GM12865 (cell line): ENCODE data around the gene PRKCA.

Experiments
- DNase-seq: peaks from one replicate; pipeline ENCODE4 v3.0.0; 2010; ENCODE audit warnings: low read depth
- H3K4me3 ChIP-seq: 2 replicates; pipeline ENCODE4 v1.5.1; 2011; ENCODE audit warnings: mild to moderate bottlenecking, low read depth, low read length, control low read depth
- CTCF ChIP-seq: IDR thresholded peaks from 2 replicates; pipeline ENCODE4 v1.5.1; 2011; ENCODE audit warnings: low read length, control low read depth, low read depth, inconsistent platforms; ENCODE audit not compliant: insufficient read depth; ENCODE audit errors: missing control alignments

PRKCA gene

DNA sequence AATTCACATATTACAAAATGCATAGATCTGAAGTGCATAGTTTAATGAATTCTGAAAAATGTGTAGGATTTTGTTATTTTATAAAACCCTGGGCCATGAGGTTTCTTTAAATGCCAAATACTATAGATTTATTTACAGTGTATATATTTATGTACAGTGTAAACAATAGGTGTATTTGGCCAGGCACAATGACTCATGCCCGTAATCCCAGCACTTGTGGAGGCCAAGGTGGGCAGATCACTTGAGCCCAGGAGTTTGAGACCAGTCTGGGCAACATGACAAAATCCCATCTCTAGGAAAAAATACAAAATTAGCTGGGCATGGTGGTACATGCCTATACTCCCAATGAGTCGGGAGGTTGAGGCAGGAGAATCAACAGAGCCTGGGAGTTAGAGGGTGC, 249.4 kb downstream of the PRKCA start:
- TF ChIP-seq CTCF = no peak
- no peak overlapping the region for H3K4me3 ChIP-seq
- no peak for DNase-seq

- H3K4me3 ChIP-seq = no peak overlapping the region
- TF ChIP-seq CTCF = no peak
- DNase-seq = no peak
Observed at GRCh38 chr17:66552371-66552770, 250.0 kb downstream of the PRKCA start.

DNA sequence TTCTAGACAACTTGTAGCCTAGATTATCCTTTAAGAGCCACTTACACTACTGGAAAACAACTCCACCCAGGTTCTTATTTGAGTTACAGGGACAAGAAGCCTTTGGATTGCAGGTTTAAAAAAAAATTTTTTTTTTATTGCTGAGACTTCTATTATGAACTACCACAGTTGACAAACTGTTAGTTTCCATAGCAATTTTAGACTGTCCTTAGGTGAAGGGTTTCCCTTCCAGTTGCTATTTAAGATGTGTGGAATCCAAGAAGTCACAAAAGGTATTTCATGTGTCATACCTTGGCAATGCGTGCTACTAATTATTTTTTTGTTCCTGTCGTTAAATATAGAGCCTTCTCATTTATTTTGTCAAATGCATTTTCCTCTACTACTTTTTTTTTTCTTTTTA, 253.2 kb downstream of the PRKCA start:
- TF ChIP-seq CTCF = no peak
- H3K4me3 ChIP-seq = no peak overlapping the region
- DNase-seq = no peak

GRCh38 chr17:66557200-66557599, 254.8 kb downstream of the PRKCA start:
- DNase-seq = no peak
- no peak for TF ChIP-seq CTCF
- no peak overlapping the region for H3K4me3 ChIP-seq

DNA sequence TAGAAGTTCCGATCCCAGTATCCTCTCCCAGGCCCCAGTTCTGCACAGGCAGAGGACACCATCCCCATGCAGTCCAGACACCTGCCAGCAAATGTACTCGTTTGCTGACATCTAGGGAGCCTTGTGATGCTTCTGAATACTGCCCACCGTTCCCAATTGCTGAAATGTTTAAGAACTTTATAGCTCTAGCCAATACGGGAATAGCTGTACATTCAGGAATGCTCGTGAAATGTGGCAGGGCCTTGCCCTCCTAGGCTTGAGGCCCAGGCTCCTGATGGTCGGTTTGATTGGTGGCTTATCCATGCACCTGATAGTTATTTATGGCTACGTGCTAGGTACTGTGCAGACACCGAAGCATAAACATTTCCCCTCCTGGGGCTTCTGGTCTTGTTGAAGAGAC, 255.5 kb downstream of the PRKCA start:
- TF ChIP-seq CTCF = no peak
- H3K4me3 ChIP-seq = no peak overlapping the region

GRCh38 chr17:66560691-66561090, 258.3 kb downstream of the PRKCA start:
- no peak for DNase-seq
- no peak for TF ChIP-seq CTCF
- H3K4me3 ChIP-seq = no peak overlapping the region

More for the DNA sequence above, 255.5 kb downstream of the PRKCA start:
- DNase-seq = no peak

DNA sequence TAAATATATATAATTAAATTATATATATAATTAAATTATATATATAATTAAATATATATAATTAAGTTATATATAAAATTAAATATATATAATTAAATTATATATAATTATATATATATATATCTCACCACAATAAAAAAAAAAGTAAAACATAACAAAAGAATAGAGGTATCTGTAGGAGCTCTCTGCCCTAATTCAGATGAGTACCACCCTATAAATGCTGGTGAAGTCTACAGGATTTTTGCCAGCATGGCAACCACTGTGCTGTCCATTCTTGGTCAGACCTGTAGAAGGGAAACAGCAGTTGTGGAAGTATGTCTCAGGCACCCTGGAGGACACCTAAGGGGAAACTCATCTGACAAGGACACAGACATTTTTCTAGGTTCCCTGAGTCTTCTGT, 259.7 kb downstream of the PRKCA start:
- no peak for DNase-seq
- TF ChIP-seq CTCF = no peak
- H3K4me3 ChIP-seq = no peak overlapping the region
